SU-DHL-6 (cell line): ENCODE measurements around the gene FRA10AC1.

Experiments used
- H2AFZ ChIP-seq: fragments of 200-600 bp; sonication (generic); 2 replicates; pipeline ENCODE4 v1.6.1; 2014; ENCODE audit warnings: low read depth, mild to moderate bottlenecking, moderate library complexity, mixed read lengths, antibody characterized with exemption, low read length; ENCODE audit not compliant: severe bottlenecking
- H3F3A ChIP-seq: fragments of 200-600 bp; shearing (Covaris generic); 2 replicates; pipeline ENCODE4 v1.6.0; 2016; ENCODE audit warnings: antibody characterized with exemption, mild to moderate bottlenecking; ENCODE audit not compliant: insufficient read depth
- H3K27ac ChIP-seq: fragments of 200-600 bp; sonication (generic); 2 replicates; pipeline ENCODE4 v1.5.1; 2016; ENCODE audit warnings: low read depth, mild to moderate bottlenecking, low read length, moderate library complexity, mixed read lengths
- H3K27me3 ChIP-seq: fragments of 200-600 bp; sonication (generic), shearing (Covaris generic); 2 replicates; pipeline ENCODE4 v1.6.0; 2014; ENCODE audit warnings: mild to moderate bottlenecking, low read length
- H3K36me3 ChIP-seq: fragments of 200-600 bp; sonication (generic); 2 replicates; pipeline ENCODE4 v1.6.1; 2014; ENCODE audit warnings: mild to moderate bottlenecking, low read length, mixed read lengths
- H3K4me2 ChIP-seq: fragments of 300-600, 200-600 bp; shearing (Covaris generic), sonication (generic); 2 replicates; pipeline ENCODE4 v1.6.0; 2014; ENCODE audit warnings: low read length, low read depth, mild to moderate bottlenecking; ENCODE audit not compliant: poor library complexity, severe bottlenecking
- H3K4me3 ChIP-seq: fragments of 200-600 bp; sonication (generic); 2 replicates; pipeline ENCODE4 v1.5.1; 2014; ENCODE audit warnings: antibody characterized with exemption, low read length, mild to moderate bottlenecking, mixed read lengths; ENCODE audit not compliant: insufficient read depth, poor library complexity, severe bottlenecking
- H3K79me2 ChIP-seq: fragments of 200-600 bp; sonication (generic); 2 replicates; pipeline ENCODE4 v1.6.1; 2014; ENCODE audit warnings: mild to moderate bottlenecking, low read length, moderate library complexity; ENCODE audit not compliant: insufficient read depth
- H3K9ac ChIP-seq: fragments of 200-600 bp; sonication (generic); 2 replicates; pipeline ENCODE4 v1.7.0; 2014; ENCODE audit warnings: mild to moderate bottlenecking, low read length
- H3K9me2 ChIP-seq: fragments of 200-600 bp; sonication (generic); replicated peaks from 2 replicates; pipeline ENCODE4 v1.6.1; 2014; ENCODE audit warnings: low read length; ENCODE audit not compliant: insufficient read depth
- H3K9me3 ChIP-seq: fragments of 200-600 bp; sonication (generic); 2 replicates; pipeline ENCODE4 v1.6.1; 2014; ENCODE audit warnings: low read length, mixed read lengths; ENCODE audit not compliant: insufficient read depth
- H4K20me1 ChIP-seq: fragments of 200-600 bp; sonication (generic); 2 replicates; pipeline ENCODE4 v1.6.1; 2014; ENCODE audit warnings: low read depth, mild to moderate bottlenecking, antibody characterized with exemption, low read length, moderate library complexity, mixed read lengths
- CTCF ChIP-seq: fragments of 200-600 bp; sonication (generic); IDR thresholded peaks from one replicate; pipeline ENCODE4 v1.5.1; 2017; ENCODE audit warnings: antibody characterized with exemption, mild to moderate bottlenecking, low read length, moderate library complexity; ENCODE audit not compliant: insufficient read depth, poor library complexity, severe bottlenecking
- EZH2phosphoT487 ChIP-seq: fragments of 200-600 bp; sonication (generic), shearing (Covaris generic); conservative IDR thresholded peaks from 2 replicates; pipeline ENCODE4 v1.6.1; 2018; ENCODE audit warnings: mild to moderate bottlenecking, antibody characterized with exemption, low read length, moderate library complexity, mixed read lengths

The FRA10AC1 gene

GRCh38 chr10:93639791-93640190 is 62.6 kb downstream of the FRA10AC1 start:
- Histone ChIP-seq H2AFZ (no peak overlapping the region), H3K4me2 (no peak overlapping the region), H3K27ac (no peak overlapping the region), H3K4me3 (no peak overlapping the region), H3F3A (no peaks in the 10 kb centered on the region), H3K79me2 (no peaks in the 10 kb centered on the region), H3K9ac (no peak overlapping the region), H4K20me1 (no peaks in the 10 kb centered on the region), H3K9me2 (no peaks in the 10 kb centered on the region; the same call in 1 of the 2 replicates), H3K9me3 (no peaks in the 10 kb centered on the region), H3K27me3 (no peaks in the 10 kb centered on the region), H3K36me3 (no peaks in the 10 kb centered on the region)
- TF ChIP-seq CTCF: no peak
- no peak for TF ChIP-seq EZH2phosphoT487

GRCh38 chr10:93630625-93631557 is 71.5 kb downstream of the FRA10AC1 start:
- TF ChIP-seq EZH2phosphoT487 (no peak), CTCF (no peak)
- Histone ChIP-seq H3K9me2 (no peaks in the 10 kb centered on the region), H3K4me2 (no peak overlapping the region), H3K27me3 (no peaks in the 10 kb centered on the region), H2AFZ (no peak overlapping the region), H3K27ac (no peak overlapping the region), H3K79me2 (no peaks in the 10 kb centered on the region), H3K4me3 (no peak overlapping the region), H3K36me3 (no peaks in the 10 kb centered on the region), H4K20me1 (no peaks in the 10 kb centered on the region), H3F3A (no peaks in the 10 kb centered on the region), H3K9ac (no peak overlapping the region), H3K9me3 (no peaks in the 10 kb centered on the region)

- Histone ChIP-seq H3K27me3 (no peaks in the 10 kb centered on the region), H3K4me3 (no peak overlapping the region), H3K9me2 (no peaks in the 10 kb centered on the region), H3K4me2 (no peak overlapping the region), H3K27ac (no peak overlapping the region), H3K9me3 (no peaks in the 10 kb centered on the region), H4K20me1 (no peaks in the 10 kb centered on the region), H3K79me2 (no peaks in the 10 kb centered on the region), H2AFZ (no peak overlapping the region), H3F3A (no peaks in the 10 kb centered on the region), H3K9ac (no peak overlapping the region), H3K36me3 (no peaks in the 10 kb centered on the region)
- no peak for TF ChIP-seq CTCF
- TF ChIP-seq EZH2phosphoT487: no peak
Measured at GRCh38 chr10:93629647-93630305, 72.6 kb downstream of the FRA10AC1 start.
